CD4-positive, alpha-beta T cell treated with Interleukin-17A for 4 hours (primary cell): ENCODE results near the gene KDM4B.
"Not testable (repeated sequence)": the region's sequence is repeated elsewhere in the genome, so short reads cannot be mapped to it uniquely, and the experiment has no call there.

Experiments used
- DNase-seq: peaks from one replicate; pipeline ENCODE4 v3.0.0-alpha.2; 2020; ENCODE audit warnings: mixed read lengths

Gene KDM4B

DNA sequence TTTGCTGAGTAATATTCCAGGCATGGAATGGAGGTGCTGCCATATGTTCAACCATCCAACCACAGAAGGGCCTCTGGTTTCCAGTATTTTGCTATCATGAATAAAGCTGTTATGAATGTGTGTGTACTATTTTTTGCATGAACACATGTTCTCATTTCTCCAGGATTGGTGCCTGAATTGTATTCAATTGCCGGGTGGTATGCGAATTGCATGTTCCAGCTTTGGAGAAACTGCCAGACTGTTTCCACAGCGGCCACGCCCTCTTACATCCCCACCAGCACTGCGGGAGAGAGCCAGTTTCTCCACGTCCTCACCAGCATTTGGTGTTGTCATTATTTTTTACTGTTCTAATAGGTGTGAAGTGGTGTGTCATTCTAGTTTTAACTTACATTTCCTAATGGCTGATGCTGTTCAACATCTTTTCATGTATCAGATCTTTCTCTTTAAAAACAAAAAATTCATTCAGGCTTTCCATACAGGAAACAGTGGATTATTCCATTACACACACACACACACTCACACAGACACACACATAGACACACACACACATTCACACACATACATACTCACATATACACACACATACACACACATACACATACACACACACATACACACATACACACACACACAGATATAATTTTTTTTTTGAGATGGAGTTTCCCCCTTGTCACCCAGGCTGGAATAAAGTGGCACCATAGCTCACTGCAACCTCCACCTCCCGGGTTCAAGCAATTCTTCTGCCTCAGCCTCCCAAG, 217.6 kb downstream of the KDM4B start:
- DNase-seq = no peak

- DNase-seq = no peak
These were observed 219.8 kb downstream of the KDM4B start for GRCh38 chr19:5188548-5189317.

GRCh38 chr19:5189318-5189607, 220.3 kb downstream of the KDM4B start:
- no peak for DNase-seq

- DNase-seq = no peak
These were observed 222.2 kb downstream of the KDM4B start for GRCh38 chr19:5191091-5191490.

DNA sequence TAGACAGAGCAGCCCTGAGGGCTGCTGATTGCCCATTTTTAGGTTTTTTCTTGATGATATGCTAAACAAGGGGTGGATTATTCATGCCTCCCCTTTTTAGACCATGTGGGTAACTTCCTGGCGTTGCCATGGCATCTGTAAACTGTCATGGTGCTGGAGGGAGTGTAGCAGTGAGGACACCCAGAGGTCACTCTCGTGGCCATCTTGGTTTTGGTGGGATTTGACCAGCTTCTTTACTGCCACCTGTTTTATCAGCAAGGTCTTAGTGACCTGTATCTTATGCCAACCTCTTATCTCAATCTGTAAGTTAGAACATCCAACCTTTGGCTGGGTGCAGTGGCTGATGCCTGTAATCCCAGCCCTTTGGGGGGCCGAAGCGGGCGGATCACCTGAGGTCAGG, 223.7 kb downstream of the KDM4B start:
- DNase-seq = no peak

DNA sequence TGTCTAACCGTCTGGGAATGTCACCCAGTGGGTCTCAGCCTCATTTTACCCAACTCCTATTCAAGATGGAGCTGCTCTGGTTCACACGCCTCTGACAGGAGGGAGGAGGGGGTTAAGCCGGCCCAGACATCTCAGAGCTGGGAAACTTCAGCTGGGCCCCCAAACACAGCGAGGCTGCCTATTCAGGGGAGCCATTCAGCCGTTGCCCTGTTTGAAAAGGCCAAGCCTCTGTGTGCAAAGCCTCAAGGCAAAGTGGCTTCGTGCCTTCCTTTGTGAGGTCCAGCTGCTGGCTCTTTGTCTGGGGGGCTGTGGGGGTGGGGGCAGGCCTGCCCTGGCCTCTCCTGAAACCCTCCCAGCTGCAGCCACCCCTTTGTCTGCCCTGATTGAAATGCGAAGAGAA, 224.3 kb downstream of the KDM4B start:
- DNase-seq = no peak

GRCh38 chr19:5194641-5195040, 225.7 kb downstream of the KDM4B start:
- DNase-seq = no peak

DNA sequence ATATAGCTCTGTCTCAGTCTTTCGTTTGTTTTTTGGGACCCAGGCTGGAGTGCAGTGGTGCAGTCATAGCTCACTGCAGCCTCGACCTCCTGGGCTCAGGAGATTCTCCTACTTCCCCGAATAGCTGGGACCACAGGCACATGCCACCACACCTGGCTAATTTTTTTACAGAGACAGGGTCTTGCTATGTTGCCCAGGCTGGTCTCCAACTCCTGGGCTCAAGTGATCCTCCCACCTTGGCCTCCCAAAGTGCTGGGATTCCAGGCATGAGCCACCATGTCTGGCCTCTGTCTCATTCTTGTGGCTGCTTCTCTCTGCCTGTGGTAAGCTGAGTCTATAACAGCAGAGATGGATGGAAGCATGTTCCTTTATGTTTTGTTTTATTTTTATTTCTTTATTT, 226.7 kb downstream of the KDM4B start:
- DNase-seq = not testable (repeated sequence)

DNA sequence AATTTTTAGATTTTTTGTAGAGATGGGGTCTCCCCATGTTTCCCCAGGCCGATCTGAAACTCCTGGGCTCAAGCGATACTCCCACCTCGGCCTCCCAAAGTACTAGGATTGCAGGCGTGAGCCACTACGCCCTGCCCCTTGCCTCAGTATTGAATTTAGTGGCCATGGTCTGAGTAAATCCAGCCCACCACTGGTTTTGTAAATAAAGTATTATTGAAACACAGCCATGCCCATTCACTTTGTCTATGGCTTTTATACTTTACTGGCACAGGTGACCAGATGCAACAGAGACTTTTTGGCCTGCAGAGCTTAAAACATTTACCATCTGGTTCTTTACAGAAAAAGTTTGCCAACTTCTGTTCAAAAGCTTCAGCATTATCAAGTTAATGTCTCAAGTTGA, 227.9 kb downstream of the KDM4B start:
- no peak for DNase-seq

DNA sequence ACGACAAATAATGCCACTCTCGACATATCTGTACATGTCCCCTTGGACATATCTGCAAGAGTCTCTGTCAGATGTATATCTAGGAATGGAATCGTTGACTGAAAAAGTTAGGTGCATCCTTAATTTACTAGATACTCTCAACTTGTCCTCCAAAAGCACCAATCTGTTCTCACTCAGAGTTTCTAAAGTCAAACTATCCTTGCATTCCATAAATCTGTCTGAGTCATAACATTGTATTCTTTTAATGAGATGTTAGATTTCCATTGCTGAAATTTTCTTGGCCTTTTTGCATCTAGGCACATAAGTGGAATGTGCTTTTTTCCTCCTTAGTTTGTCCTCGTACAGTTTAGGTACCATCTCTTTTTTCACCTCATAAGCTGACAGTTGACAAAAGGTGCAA, 231.9 kb downstream of the KDM4B start:
- no peak for DNase-seq

GRCh38 chr19:5202553-5202952, 233.6 kb downstream of the KDM4B start:
- DNase-seq = no peak
